HG03175 (cell line): Measurements from ENCODE around the gene CARD8.

Experiments used
- ATAC-seq: cut with Tn5 transposase; IDR thresholded peaks from one replicate; pipeline ENCODE4 v1.9.1; 2021; ENCODE audit warnings: mild to moderate bottlenecking, moderate library complexity; ENCODE audit not compliant: unreplicated experiment

The CARD8 gene

DNA sequence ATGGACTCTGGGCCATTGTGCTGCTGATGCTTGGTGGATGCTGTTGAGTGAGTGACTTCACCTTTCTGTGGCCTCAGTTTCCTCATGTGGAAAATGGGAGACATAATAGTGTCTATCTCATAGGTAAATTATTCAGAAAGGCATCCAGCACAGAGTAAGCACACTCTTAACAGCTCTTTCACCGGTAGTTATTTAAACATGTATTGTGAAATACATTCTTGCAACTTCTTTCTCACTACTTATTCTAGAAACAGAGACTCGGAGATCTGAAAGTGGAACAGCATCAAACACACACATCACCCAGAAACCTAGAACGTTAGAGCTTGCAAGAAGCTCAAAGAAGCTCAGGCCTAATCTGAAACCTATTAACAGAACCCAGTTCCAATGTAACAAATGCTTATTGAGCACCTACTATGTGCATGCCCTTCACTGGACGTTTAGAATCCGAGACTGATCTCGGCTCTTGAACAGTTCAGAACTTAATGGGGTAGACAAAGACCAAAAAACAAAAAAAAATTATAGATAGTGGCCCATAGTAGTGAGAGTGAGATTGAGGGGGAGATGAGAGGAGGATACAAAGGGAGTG is 81.2 kb downstream of the CARD8 start:
- ATAC-seq, result no peak

DNA sequence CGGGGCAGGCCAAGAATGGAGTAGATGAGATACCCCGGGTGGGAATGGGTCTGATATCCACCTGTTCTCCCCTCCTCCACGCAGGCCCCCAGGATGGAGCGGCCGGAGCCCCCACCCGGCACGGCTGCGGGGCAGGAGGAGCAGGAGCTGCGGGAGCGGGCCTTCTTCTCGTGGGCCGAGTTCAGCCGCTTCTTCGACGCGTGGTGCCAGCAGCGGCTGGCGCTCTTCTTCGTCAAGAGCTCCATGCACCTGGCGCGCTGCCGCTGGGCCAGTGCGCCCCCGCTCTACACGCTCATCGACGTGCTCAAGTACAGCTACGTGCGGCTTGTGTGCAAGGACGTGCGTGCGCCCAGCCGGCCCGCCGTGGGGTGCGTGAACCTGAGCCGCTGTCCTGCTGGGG is 84.0 kb downstream of the CARD8 start:
- no peak for ATAC-seq

DNA sequence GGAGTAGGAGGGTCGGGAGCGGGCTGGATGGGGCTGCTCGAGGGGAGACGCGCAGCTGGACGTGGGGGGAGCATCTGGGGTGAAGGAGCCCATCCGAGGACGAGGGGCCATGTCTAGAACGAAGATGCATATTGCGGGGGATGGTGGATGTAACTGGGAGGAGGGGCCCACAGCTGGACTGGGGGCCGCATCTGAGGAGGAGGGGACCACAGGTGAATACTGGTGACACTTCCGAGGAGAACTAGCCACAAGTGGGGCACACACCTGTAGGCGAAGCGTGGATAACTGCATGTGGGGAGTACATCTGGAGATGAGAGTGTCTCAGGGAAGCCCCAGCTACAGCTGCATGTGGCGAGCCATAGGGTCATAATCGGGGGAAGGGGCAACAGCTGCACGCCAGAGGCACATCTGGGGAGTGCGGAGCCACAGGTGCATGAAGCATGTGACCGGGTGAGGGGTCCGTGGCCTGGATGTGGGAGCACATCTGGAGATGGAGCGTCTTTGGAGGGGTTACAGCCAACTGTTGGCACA is 84.8 kb downstream of the CARD8 start:
- no peak for ATAC-seq

DNA sequence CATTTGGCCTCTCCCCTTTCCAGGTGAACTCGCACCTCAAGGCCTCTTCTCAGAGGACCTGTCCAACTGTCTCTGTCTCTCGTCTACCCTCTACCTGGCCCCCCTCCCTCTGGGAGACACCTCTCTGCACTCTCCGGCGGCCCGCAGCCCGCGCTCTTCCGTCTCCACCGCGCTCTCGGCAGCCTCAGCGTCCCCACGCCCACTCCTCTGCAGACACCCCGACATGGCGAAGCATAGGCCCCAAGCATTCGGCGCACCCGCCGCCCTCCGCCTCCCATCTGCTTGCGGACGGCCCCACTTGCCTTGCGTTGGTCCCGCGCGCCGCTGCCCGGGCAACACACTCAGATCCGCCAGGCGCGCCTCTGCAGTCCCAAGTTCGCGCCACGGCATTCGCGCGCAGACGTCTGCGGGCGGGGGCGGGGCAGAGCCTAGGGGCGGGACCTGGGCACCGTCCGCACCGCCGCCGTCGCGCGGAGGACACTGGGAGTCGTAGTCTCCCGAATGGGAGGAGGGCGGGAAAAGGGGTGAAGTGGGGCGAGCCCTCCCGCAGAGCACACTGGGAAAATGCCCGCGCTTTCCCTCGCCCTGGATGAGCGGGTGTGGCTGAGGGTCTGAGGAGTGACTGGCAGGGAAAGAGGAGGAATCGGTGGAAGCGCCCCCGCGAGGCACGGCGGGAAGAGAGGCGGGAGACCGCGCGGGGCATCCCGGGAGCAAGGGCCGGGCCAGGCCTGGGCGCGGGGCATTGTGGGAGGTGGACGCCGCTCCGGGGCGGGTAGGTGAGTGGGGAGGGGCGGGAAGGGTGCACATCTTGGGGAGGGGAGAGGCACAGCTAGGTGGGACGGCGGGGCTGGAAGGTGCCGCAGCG is 85.5 kb downstream of the CARD8 start, which contains the start of the genes LIG1 and ZSWIM9:
LIG1 (minus strand) TSS at position 406 of the 865 bp plus-strand sequence. CDS start 4,778 bp downstream, outside the sequence.
ZSWIM9 (plus strand) TSS at position 742 of the 865 bp plus-strand sequence. CDS start 1,123 bp downstream, outside the sequence.
- ATAC-seq, result peak; percentile 81

GRCh38 chr19:48169578-48169938 is 86.2 kb downstream of the CARD8 start:
- no peak for ATAC-seq

- ATAC-seq, result no peak
These were observed 87.0 kb downstream of the CARD8 start for GRCh38 chr19:48168689-48169088.

- no peak for ATAC-seq
These were observed 97.4 kb downstream of the CARD8 start for GRCh38 chr19:48158210-48158790.
